Aorta (tissue), 5 donors: ENCODE measurements around the gene STXBP5. TPM values are rescaled to one million over a fixed set of nuclear protein-coding genes. Genes with fewer than 3 reads are reported as not detected.

ENCODE experiments used
- ATAC-seq: fragments of 200-7000 bp; cut with Tn5 transposase; one replicate; pipeline ENCODE4 v1.9.1; 2022; ENCODE audit warnings: moderate library complexity; ENCODE audit not compliant: low FRiP score
- DNase-seq, 2 donors: peaks; one replicate each; pipeline ENCODE4 v3.0.0-alpha.2; 2020
- H3K27ac ChIP-seq, 2 donors: one replicate each; pipeline ENCODE4 v1.5.1; 2013; ENCODE audit warnings: low read length in 2 of 2, mild to moderate bottlenecking in 2 of 2, moderate library complexity in 2 of 2, control low read depth in 1 of 2, inconsistent platforms in 1 of 2, low read depth in 1 of 2
- H3K27me3 ChIP-seq, 2 donors: one replicate each; pipeline ENCODE4 v1.6.1; 2013; ENCODE audit warnings: control low read depth in 1 of 2, low read length in 1 of 2, mild to moderate bottlenecking in 1 of 2, moderate library complexity in 1 of 2; ENCODE audit not compliant: insufficient read depth in 2 of 2, control insufficient read depth in 1 of 2
- H3K36me3 ChIP-seq, 2 donors: one replicate each; pipeline ENCODE4 v1.6.1; 2013; ENCODE audit warnings: control low read depth in 1 of 2, low read length in 1 of 2, mild to moderate bottlenecking in 1 of 2; ENCODE audit not compliant: insufficient read depth in 2 of 2, control insufficient read depth in 1 of 2
- H3K4me1 ChIP-seq, 2 donors: one replicate each; pipeline ENCODE4 v1.6.1; 2013; ENCODE audit warnings: low read length in 2 of 2, control low read depth in 1 of 2, mild to moderate bottlenecking in 1 of 2, moderate library complexity in 1 of 2; ENCODE audit not compliant: insufficient read depth in 2 of 2, control insufficient read depth in 1 of 2
- H3K4me3 ChIP-seq, 2 donors: one replicate each; pipeline ENCODE4 v1.5.1; 2013; ENCODE audit warnings: low read length in 2 of 2, control low read depth in 1 of 2, mild to moderate bottlenecking in 1 of 2
- H3K9me3 ChIP-seq: one replicate; pipeline ENCODE4 v1.6.1; 2013; ENCODE audit warnings: mild to moderate bottlenecking, low read length; ENCODE audit not compliant: control insufficient read depth
- WGBS, 2 donors: extraction: QIAGEN DNeasy Blood & Tissue Kit; methylation state at CpG; one replicate each; pipeline ENCODE4 v1.1.7; 2013; 5-methylcytosine and 5-hydroxymethylcytosine counted together
- intact Hi-C, 2 donors: fragments of 100-400 bp; cut with DNase I; formaldehyde crosslinking; loops; one replicate each; pipeline versions ENCODE4 v1.14.2 to v1.15.0; 2022
- polyA plus RNA-seq, 2 donors: library from polyadenylated mRNA; stranded (reverse); fragments of 200-250 nt; gene quantifications; one replicate each; pipeline ENCODE4 v1.2.3, GENCODE V29; 2013
- total RNA-seq, 2 donors: library from RNA; stranded (reverse); fragmentation: NEBNext Ultra II Directional; extraction: Animal tissue kit (Norgen Biotek cat#: 25700); gene quantifications; one replicate each; pipeline ENCODE4 v1.2.1, GENCODE V29; 2021
- donor health status: healthy with polysubstance abuse.
- donor health status: Bipolar disorder and iron deficiency.
- donor health status: DM: no; HTN: no; CAD: no.
- donor health status: DM: no; HTN: no; CAD: no.
- donor health status: DM: yes; HTN: yes; CAD: no.

The STXBP5 gene
- total and polyA plus RNA-seq, 4 donors: 7.1 to 28.9 (median 19.9) TPM

- intact Hi-C loops: no loop called here
- Histone ChIP-seq H3K9me3 (peaks cover 3% of the 10 kb centered on the region), H3K36me3 (peaks cover 0 to 2% of the 10 kb centered on the region in 2 donors), H3K4me1 (no peaks in the 10 kb centered on the region), H3K27me3 (no peaks in the 10 kb centered on the region), H3K4me3 (no peak overlapping the region), H3K27ac (no peak overlapping the region)
- no peak for ATAC-seq
- DNase-seq: no peak
- 77 to 79% methylated on average over 2 of the region's 2 CpGs for WGBS, 2 donors
Observed at GRCh38 chr6:147298461-147298860, 94.2 kb downstream of the STXBP5 start.

- H3K4me3 ChIP-seq: no peak overlapping the region
- H3K4me1 ChIP-seq: no peaks in the 10 kb centered on the region
- H3K27me3 ChIP-seq: no peaks in the 10 kb centered on the region
- intact Hi-C loops: no loop called here
- no peak for ATAC-seq
- 96 to 98% methylated on average over 3 of the region's 3 CpGs for WGBS, 2 donors
- no peak for DNase-seq
- peaks cover 3% of the 10 kb centered on the region for H3K9me3 ChIP-seq
- no peak overlapping the region for H3K27ac ChIP-seq
- peaks cover 0 to 2% of the 10 kb centered on the region in 2 donors for H3K36me3 ChIP-seq
Observed at GRCh38 chr6:147299035-147299434, 94.8 kb downstream of the STXBP5 start.

GRCh38 chr6:147301070-147301469 lies 96.9 kb downstream of the STXBP5 start:
- H3K27me3 ChIP-seq: no peaks in the 10 kb centered on the region
- intact Hi-C loops: no loop called here
- no peak overlapping the region for H3K27ac ChIP-seq
- DNase-seq: no peak
- ATAC-seq: no peak
- no peaks in the 10 kb centered on the region for H3K4me1 ChIP-seq
- 93 to 95% methylated on average over 1 of the region's 1 CpG for WGBS, 2 donors
- peaks cover 0 to 3% of the 10 kb centered on the region in 2 donors for H3K36me3 ChIP-seq
- no peak overlapping the region for H3K4me3 ChIP-seq
- H3K9me3 ChIP-seq: peaks cover 2% of the 10 kb centered on the region

GRCh38 chr6:147304016-147304415 lies 99.8 kb downstream of the STXBP5 start:
- Histone ChIP-seq H3K36me3 (peaks cover 0 to 1% of the 10 kb centered on the region in 2 donors), H3K27ac (no peak overlapping the region), H3K9me3 (no peaks in the 10 kb centered on the region), H3K27me3 (no peaks in the 10 kb centered on the region), H3K4me1 (no peaks in the 10 kb centered on the region), H3K4me3 (no peak overlapping the region)
- intact Hi-C loops: no loop called here
- ATAC-seq (no peak), DNase-seq (no peak)
- 99 to 100% methylated on average over 4 of the region's 4 CpGs for WGBS, 2 donors

GRCh38 chr6:147310521-147310920 lies 106.3 kb downstream of the STXBP5 start:
- Histone ChIP-seq H3K4me1 (no peaks in the 10 kb centered on the region), H3K4me3 (no peak overlapping the region), H3K9me3 (no peaks in the 10 kb centered on the region), H3K27ac (no peak overlapping the region), H3K36me3 (peaks cover 0 to 1% of the 10 kb centered on the region in 2 donors), H3K27me3 (no peaks in the 10 kb centered on the region)
- DNase-seq (no peak), ATAC-seq (no peak)
- intact Hi-C loops: no loop called here
- WGBS, 2 donors: 87 to 88% methylated on average over 3 of the region's 3 CpGs

GRCh38 chr6:147311218-147311617 lies 107.0 kb downstream of the STXBP5 start:
- H3K27ac ChIP-seq: no peak overlapping the region
- no peaks in the 10 kb centered on the region for H3K9me3 ChIP-seq
- peaks cover 0 to 2% of the 10 kb centered on the region in 2 donors for H3K36me3 ChIP-seq
- H3K27me3 ChIP-seq: no peaks in the 10 kb centered on the region
- H3K4me1 ChIP-seq: no peaks in the 10 kb centered on the region
- no peak overlapping the region for H3K4me3 ChIP-seq
- ATAC-seq: no peak
- intact Hi-C loops: no loop called here
- no peak for DNase-seq

GRCh38 chr6:147321260-147321659 lies 117.0 kb downstream of the STXBP5 start:
- WGBS, 2 donors: 68 to 71% methylated on average over 2 of the region's 2 CpGs

GRCh38 chr6:147322299-147323162 lies 118.3 kb downstream of the STXBP5 start:
- intact Hi-C loops: no loop called here
- H3K4me3 ChIP-seq: no peak overlapping the region

More at GRCh38 chr6:147321260-147321659, 117.0 kb downstream of the STXBP5 start:
- intact Hi-C loops: no loop called here
- ATAC-seq (no peak), DNase-seq (no peak)
- Histone ChIP-seq H3K36me3 (peaks cover 0 to 2% of the 10 kb centered on the region in 2 donors), H3K9me3 (no peaks in the 10 kb centered on the region), H3K27ac (no peak overlapping the region), H3K27me3 (no peaks in the 10 kb centered on the region), H3K4me1 (no peaks in the 10 kb centered on the region), H3K4me3 (no peak overlapping the region)

GRCh38 chr6:147325557-147325956 lies 121.3 kb downstream of the STXBP5 start:
- Histone ChIP-seq H3K4me3 (no peak overlapping the region), H3K4me1 (no peaks in the 10 kb centered on the region), H3K36me3 (no peaks in the 10 kb centered on the region), H3K9me3 (no peaks in the 10 kb centered on the region), H3K27me3 (no peaks in the 10 kb centered on the region), H3K27ac (no peak overlapping the region)
- DNase-seq (no peak), ATAC-seq (no peak)
- 64 to 83% methylated on average over 1 of the region's 1 CpG for WGBS, 2 donors
- intact Hi-C loops: no loop called here

More at GRCh38 chr6:147322299-147323162, 118.3 kb downstream of the STXBP5 start:
- Histone ChIP-seq H3K36me3 (peaks cover 0 to 2% of the 10 kb centered on the region in 2 donors), H3K27ac (no peak overlapping the region), H3K9me3 (no peaks in the 10 kb centered on the region), H3K4me1 (no peaks in the 10 kb centered on the region), H3K27me3 (no peaks in the 10 kb centered on the region)
- DNase-seq (no peak), ATAC-seq (no peak)
- WGBS, 2 donors: 59 to 69% methylated on average over 5 of the region's 5 CpGs
